Motor neuron (in vitro differentiated cells): ENCODE measurements around the gene TPM3. TPM values are rescaled to one million over a fixed set of nuclear protein-coding genes. Genes with fewer than 3 reads are reported as not detected.
"Not testable (repeated sequence)": the region's sequence is repeated elsewhere in the genome, so short reads cannot be mapped to it uniquely, and the experiment has no call there.

Experiments used
- ATAC-seq, 8 experiments: fragments of 200-7000 bp; cut with Tn5 transposase; replicated peaks in 6 of 8; 2 replicates each; pipeline ENCODE4 v1.8.0; 2021; ENCODE audit warnings: mild to moderate bottlenecking in 8 of 8, moderate library complexity in 8 of 8
- H3K27ac ChIP-seq, 2 donors: fragments of 250-450 bp; sonication (Bioruptor Pico); 2 replicates each; pipeline ENCODE4 v1.9.0; 2021; ENCODE audit warnings: antibody characterized with exemption in 2 of 2, mild to moderate bottlenecking in 2 of 2, moderate library complexity in 1 of 2
- H3K4me1 ChIP-seq, 2 donors: fragments of 250-450 bp; sonication (Bioruptor Pico); replicated peaks in 1 of 2; 2 replicates each; pipeline ENCODE4 v1.6.1; 2021; ENCODE audit warnings: antibody characterized with exemption in 2 of 2, mild to moderate bottlenecking in 2 of 2, moderate library complexity in 1 of 2
- H3K4me3 ChIP-seq, 5 donors: fragments of 250-450 bp; sonication (Bioruptor Pico); 2 replicates each; pipeline ENCODE4 v1.9.0; 2021; ENCODE audit warnings: antibody characterized with exemption in 5 of 5, mild to moderate bottlenecking in 5 of 5, moderate library complexity in 4 of 5
- WGBS, 10 experiments: fragments of 450-650 bp; shearing (Covaris generic); methylation state at CpG; one replicate each; pipeline ENCODE4 v1.0.0; 2022; 5-methylcytosine and 5-hydroxymethylcytosine counted together
- in situ Hi-C, 9 experiments: fragments of 400-800 bp; cut with MboI; loops; one replicate each; pipeline ENCODE4 v1.15.0; 2021; ENCODE audit warnings: low sequenced_read_pairs in 9 of 9, low pct_unique_long_range_greater_than_20kb in 2 of 9; ENCODE audit not compliant: unreplicated experiment in 9 of 9
- total RNA-seq, 8 experiments: library from RNA; unstranded; fragments of 300-600 nt; gene quantifications; 2 replicates each; pipeline versions ENCODE4 v1.2.3 to v1.2.4, GENCODE V29; 2022

Gene TPM3
- 100 to 1,000 TPM; 142 to 388 (median 227) TPM for total RNA-seq

DNA sequence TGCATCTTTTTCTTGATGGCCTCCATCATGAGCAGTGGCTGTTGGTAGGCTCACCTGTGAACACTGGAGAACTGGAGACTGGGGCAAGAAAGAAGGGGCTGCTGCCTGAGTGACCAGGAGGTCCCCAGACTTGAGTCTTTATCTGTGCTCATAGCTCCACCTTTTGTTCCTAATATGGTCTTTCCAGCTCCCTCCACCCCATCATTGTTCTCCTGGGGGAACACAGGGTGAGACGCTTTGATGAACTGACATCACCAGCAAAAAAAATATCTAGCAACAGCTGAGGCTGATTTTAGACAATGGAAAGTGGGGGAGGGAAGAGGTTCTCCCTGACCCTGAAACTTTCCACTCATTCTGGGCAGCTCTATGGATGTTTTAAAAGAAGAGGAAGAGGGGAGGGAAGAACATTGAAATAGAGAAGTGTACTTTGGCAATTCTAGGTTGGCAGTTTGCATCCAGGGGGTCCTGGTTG is at the start of gene TPM3:
TPM3 (minus strand) TSS at position 111 of the 472 bp plus-strand sequence; CDS start at position 29, 82 bp downstream.
- no peak within 1 kb of the TSS for H3K4me3 ChIP-seq
- 0 to 54% (median 5%) methylated on average over 1 of the region's 1 CpG; no CpG with 5 or more reads in 4 of the 10 experiments for WGBS, 10 experiments
- H3K27ac ChIP-seq, result no peak within 1 kb of the TSS
- H3K4me1 ChIP-seq, result peaks cover 9 to 11% of the 10 kb centered on the region in 2 donors
- in situ Hi-C loops, result no loop called here
- ATAC-seq, result peak in 5 of 8 experiments; percentile 25 to 83 (median 65)

DNA sequence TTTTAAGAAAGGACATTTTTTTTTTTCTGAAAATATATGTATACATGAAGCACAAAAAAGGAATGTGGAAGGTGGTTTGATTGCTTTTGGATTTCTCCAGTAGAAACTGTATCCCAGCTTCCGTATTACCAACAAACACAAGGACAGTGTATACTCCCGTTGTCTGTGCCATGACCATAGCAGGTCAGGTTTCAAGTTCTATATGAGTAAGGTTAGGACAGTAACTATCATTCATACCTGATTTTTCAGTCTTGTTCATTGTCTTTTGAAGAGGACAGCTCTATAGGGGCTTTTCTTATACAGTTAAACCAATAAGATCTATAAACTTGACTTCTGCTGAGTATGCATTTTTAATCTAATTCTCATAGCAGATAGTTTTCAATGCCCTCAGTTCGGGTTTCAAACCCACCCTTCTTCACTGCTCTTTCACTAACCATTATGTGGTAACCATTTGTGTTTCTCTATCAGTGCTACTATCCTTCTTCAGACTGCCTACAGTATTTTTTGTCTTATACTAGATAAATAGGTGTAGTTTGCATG is 48.5 kb upstream of the TPM3 start:
- ATAC-seq, result no peak
- Histone ChIP-seq H3K27ac (no peak overlapping the region), H3K4me3 (no peak overlapping the region), H3K4me1 (no peaks in the 10 kb centered on the region)
- WGBS, 10 experiments, result 82 to 100% (median 95%) methylated on average over 3 of the region's 3 CpGs; no CpG with 5 or more reads in 3 of the 10 experiments
- in situ Hi-C loops, result no loop called here

DNA sequence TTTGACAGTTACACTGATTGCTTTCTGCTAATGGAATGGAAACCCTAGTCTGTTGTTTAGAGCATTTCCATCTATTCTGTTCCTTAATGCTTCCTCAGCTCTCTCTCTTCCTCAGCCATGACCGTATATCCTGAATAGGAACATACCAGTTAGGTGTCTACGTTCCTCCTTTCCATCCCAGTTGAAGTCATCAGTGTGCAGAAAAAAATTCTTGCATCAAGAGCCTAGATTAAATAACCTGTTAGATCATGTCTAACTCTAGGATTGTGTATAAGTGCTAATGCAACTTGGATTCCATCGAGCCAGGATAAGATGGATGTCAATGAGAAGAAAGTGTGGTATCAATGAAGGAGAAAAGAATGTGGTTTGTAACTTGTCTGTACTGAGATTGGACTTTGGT is 47.6 kb upstream of the TPM3 start:
- Histone ChIP-seq H3K4me1 (no peaks in the 10 kb centered on the region), H3K4me3 (no peak overlapping the region), H3K27ac (no peak overlapping the region)
- in situ Hi-C loops, result no loop called here
- 92 to 100% (median 100%) methylated on average over 1 to 3 of the region's 3 CpGs; no CpG with 5 or more reads in 1 of the 10 experiments for WGBS, 10 experiments
- ATAC-seq, result no peak

GRCh38 chr1:154237880-154238506 is 46.1 kb upstream of the TPM3 start:
- no peak overlapping the region for H3K4me3 ChIP-seq
- in situ Hi-C loops, result no loop called here
- 89 to 100% (median 95%) methylated on average over 1 to 6 of the region's 6 CpGs for WGBS, 10 experiments
- H3K4me1 ChIP-seq, result no peaks in the 10 kb centered on the region
- H3K27ac ChIP-seq, result no peak overlapping the region
- ATAC-seq, result no peak

DNA sequence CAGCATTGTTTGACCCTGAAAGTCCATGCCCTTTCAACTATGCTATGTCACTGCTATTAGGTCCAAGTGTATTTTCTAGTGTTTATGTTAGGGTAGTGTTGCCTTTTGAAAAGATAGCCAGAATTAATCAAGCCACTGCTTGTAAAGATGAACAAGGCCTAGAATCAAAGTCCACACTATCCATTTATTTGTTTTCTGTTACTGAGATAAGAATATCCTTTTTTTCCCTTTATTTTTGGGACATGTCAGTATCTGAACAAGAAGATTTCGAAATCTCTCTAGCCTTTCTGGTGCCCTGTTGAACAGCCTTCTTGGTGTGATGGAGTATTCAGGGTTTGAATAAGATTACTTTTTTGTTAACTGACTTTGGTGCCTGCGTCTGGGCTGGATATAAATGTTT is 45.5 kb upstream of the TPM3 start:
- no peak for ATAC-seq
- no peak overlapping the region for H3K4me3 ChIP-seq
- H3K27ac ChIP-seq, result no peak overlapping the region
- 93 to 100% (median 100%) methylated on average over 1 to 2 of the region's 2 CpGs; no CpG with 5 or more reads in 1 of the 10 experiments for WGBS, 10 experiments
- in situ Hi-C loops, result no loop called here
- no peaks in the 10 kb centered on the region for H3K4me1 ChIP-seq

GRCh38 chr1:154236855-154237254 is 45.0 kb upstream of the TPM3 start:
- Histone ChIP-seq H3K4me3 (no peak overlapping the region), H3K27ac (no peak overlapping the region), H3K4me1 (no peaks in the 10 kb centered on the region)
- no peak for ATAC-seq
- in situ Hi-C loops, result no loop called here
- 80 to 100% (median 93%) methylated on average over 2 to 4 of the region's 4 CpGs for WGBS, 10 experiments

DNA sequence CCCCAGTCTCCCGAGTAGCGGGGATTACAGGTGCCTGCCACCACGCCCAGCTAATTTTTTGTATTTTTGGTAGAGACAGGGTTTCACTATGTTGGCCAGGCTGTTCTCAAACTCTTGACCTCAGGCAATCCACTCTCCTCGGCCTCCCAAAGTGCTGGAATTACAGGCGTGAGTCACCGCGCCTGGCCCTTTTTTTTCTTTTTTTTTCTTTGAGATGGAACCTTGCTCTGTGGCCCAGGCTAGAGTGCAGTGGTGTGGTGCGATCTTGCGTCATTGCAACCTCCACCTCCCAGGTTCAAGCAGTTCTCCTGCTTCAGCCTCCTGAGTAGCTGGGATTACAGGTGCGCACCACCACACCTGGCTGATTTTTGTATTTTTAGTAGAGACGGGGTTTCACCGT is 41.2 kb upstream of the TPM3 start:
- H3K27ac ChIP-seq, H3K4me1 ChIP-seq, in situ Hi-C loops, H3K4me3 ChIP-seq, ATAC-seq: not testable (repeated sequence)
- WGBS, 10 experiments, result 79 to 100% (median 97%) methylated on average over 1 to 11 of the region's 12 CpGs; no CpG with 5 or more reads in 4 of the 10 experiments

DNA sequence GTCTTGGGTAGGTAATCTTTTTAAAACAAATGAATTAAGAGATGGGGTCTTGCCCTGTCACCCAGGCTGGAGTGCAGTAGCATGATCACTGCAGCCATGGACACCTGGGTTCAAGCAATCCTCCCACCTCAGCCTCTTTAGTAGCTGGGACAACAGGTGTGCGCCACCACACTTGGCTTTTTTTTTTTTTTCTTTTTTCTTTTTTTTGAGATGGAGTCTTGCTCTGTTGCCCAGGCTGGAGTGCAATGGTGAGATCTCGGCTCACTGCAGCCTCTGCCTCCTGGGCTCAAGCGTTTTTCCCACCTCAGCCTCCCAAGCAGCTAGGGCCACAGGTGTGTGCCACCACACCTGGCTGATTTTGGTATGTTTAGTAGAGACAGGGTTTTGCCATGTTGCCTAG is 39.2 kb upstream of the TPM3 start:
- H3K27ac ChIP-seq, in situ Hi-C loops, ATAC-seq, H3K4me3 ChIP-seq, H3K4me1 ChIP-seq: not testable (repeated sequence)
- 100% methylated on average over 1 to 3 of the region's 3 CpGs; no CpG with 5 or more reads in 5 of the 10 experiments for WGBS, 10 experiments

DNA sequence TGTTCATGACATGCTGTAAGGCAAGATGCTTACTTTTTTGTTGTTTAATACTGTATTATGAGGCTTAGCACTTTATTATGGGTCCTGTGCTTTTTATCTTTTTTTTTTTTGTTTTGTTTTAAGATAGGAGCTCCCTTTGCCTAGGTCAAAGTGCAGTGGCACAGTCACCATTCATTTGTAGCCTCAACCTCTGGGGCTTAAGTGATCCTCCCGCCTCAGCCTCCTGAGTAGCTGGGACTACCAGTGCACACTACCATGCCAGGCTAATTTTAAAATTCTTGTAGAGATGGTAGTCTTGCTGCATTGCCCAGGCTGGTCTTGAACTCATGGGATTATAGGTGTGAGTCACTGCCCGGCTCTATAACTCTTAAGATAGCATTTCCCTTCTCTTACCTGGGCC is 33.5 kb upstream of the TPM3 start:
- ATAC-seq, result no peak
- Histone ChIP-seq H3K27ac (no peak overlapping the region), H3K4me1 (peaks cover 3 to 8% of the 10 kb centered on the region in 2 donors), H3K4me3 (no peak overlapping the region)
- in situ Hi-C loops, result no loop called here
- 83 to 100% (median 100%) methylated on average over 1 to 2 of the region's 2 CpGs; no CpG with 5 or more reads in 3 of the 10 experiments for WGBS, 10 experiments

- no peak for ATAC-seq
- in situ Hi-C loops, result no loop called here
- H3K4me3 ChIP-seq, result no peak overlapping the region
- WGBS, 10 experiments, result 33 to 100% (median 85%) methylated on average over 1 to 2 of the region's 2 CpGs; no CpG with 5 or more reads in 2 of the 10 experiments
- peaks cover 8 to 17% of the 10 kb centered on the region in 2 donors for H3K4me1 ChIP-seq
- no peak overlapping the region for H3K27ac ChIP-seq
These were observed 31.7 kb upstream of the TPM3 start for GRCh38 chr1:154223621-154224020.

DNA sequence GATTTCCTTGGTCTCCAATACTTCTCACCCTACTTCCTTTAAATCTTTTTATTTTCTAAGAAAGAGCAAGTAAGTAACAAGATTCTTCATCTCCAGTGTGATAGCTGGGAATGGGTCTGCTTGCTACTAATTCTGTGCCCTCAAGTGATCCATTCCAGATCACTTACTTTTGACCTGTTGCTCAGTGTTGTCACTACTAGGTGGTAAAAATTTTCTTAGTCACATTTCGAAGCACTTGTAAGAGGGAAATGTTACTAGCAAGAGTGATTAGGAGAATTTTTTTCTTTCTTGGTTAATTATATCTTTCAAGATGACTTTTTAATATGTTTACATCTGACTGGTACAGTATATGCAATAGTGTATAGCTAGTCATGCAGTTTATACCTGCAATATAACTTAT is 31.0 kb upstream of the TPM3 start:
- no peak for ATAC-seq
- 83 to 100% (median 100%) methylated on average over 1 of the region's 1 CpG for WGBS, 10 experiments
- Histone ChIP-seq H3K4me3 (no peak overlapping the region), H3K4me1 (peaks cover 10 to 21% of the 10 kb centered on the region in 2 donors), H3K27ac (no peak overlapping the region)
- in situ Hi-C loops, result no loop called here

- no peak for ATAC-seq
- Histone ChIP-seq H3K4me3 (peak overlapping the region; percentile 86 to 98 (median 94)), H3K27ac (no peak overlapping the region), H3K4me1 (peaks cover 10 to 21% of the 10 kb centered on the region in 2 donors)
- in situ Hi-C loops, result no loop called here
- 60 to 100% (median 100%) methylated on average over 1 of the region's 1 CpG; no CpG with 5 or more reads in 1 of the 10 experiments for WGBS, 10 experiments
These were observed 30.6 kb upstream of the TPM3 start for GRCh38 chr1:154222518-154222917.

- in situ Hi-C loops, result no loop called here
- ATAC-seq, result peak; percentile 6 to 43 (median 31)
- WGBS, 10 experiments, result 0 to 4% (median 0%) methylated on average over 1 to 6 of the region's 28 CpGs; no CpG with 5 or more reads in 3 of the 10 experiments
- Histone ChIP-seq H3K4me1 (peaks cover 10 to 21% of the 10 kb centered on the region in 2 donors), H3K4me3 (peak overlapping the region; percentile 86 to 98 (median 94)), H3K27ac (peak overlapping the region; percentile 93 to 97)
These were observed 29.5 kb upstream of the TPM3 start for GRCh38 chr1:154221278-154222001.
